IPS-15b (cell line): ENCODE measurements around the gene UBL3.

Source experiments
- H3K27me3 ChIP-seq: one replicate; pipeline ENCODE4 v1.6.1; 2013; ENCODE audit warnings: low read length; ENCODE audit not compliant: control insufficient read depth, insufficient read depth
- H3K36me3 ChIP-seq: one replicate; pipeline ENCODE4 v1.6.1; 2013; ENCODE audit warnings: low read length; ENCODE audit not compliant: control insufficient read depth, insufficient read depth
- H3K4me1 ChIP-seq: one replicate; pipeline ENCODE4 v1.6.1; 2013; ENCODE audit warnings: mild to moderate bottlenecking, low read length; ENCODE audit not compliant: control insufficient read depth, insufficient read depth
- H3K4me3 ChIP-seq: one replicate; pipeline ENCODE4 v1.5.1; 2013; ENCODE audit warnings: low read depth, low read length
- H3K9ac ChIP-seq: one replicate; pipeline ENCODE4 v1.6.1; 2013; ENCODE audit warnings: low read depth, mild to moderate bottlenecking, low read length
- H3K9me3 ChIP-seq: one replicate; pipeline ENCODE4 v1.6.1; 2013; ENCODE audit warnings: mild to moderate bottlenecking, low read length; ENCODE audit not compliant: control insufficient read depth, insufficient read depth

The UBL3 gene

DNA sequence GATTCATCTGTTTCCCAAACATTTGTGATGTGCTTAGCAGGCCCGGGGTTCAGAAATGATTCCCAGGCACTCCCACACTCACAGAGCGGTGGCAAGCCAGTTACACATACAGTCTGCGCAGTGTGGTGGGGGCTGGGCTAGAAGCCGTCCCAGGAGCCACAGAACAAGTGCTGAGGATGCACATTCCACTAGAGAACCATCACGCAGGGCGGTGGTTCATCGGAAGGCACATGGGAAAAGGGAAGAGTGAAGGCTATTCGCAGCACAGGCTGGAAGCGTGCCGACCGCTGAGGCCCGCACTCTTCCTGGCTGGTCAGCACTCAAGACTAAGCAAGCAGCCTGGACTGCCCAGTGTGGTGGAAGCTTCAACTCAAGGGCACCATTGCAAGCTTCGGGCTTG is 128.7 kb downstream of the UBL3 start:
- no peaks in the 10 kb centered on the region for H3K9me3 ChIP-seq
- no peaks in the 10 kb centered on the region for H3K36me3 ChIP-seq
- H3K27me3 ChIP-seq, result no peaks in the 10 kb centered on the region
- H3K4me1 ChIP-seq, result no peaks in the 10 kb centered on the region
- H3K9ac ChIP-seq, result no peak overlapping the region
- no peak overlapping the region for H3K4me3 ChIP-seq

DNA sequence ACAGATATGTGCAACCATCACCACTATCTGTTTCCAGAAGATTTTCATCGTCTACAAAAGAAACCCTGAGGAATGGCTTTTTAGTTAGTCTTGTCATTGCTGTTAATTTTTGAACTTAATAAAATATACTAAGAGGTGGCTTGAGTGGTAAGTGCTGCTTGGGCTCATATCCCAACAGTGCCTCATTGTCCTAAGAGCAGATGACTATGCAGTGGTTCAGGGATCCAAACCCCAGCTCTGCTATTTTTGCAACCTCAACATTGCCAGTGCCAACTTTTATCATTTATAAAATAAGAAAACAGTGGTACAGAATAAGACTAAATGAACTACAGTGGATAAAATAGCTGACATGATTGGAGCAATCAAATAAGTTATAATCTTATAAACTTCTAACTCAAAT is 131.7 kb downstream of the UBL3 start:
- no peak overlapping the region for H3K4me3 ChIP-seq
- H3K27me3 ChIP-seq, result no peaks in the 10 kb centered on the region
- H3K9ac ChIP-seq, result no peak overlapping the region
- H3K4me1 ChIP-seq, result no peaks in the 10 kb centered on the region
- no peaks in the 10 kb centered on the region for H3K9me3 ChIP-seq
- H3K36me3 ChIP-seq, result no peaks in the 10 kb centered on the region

DNA sequence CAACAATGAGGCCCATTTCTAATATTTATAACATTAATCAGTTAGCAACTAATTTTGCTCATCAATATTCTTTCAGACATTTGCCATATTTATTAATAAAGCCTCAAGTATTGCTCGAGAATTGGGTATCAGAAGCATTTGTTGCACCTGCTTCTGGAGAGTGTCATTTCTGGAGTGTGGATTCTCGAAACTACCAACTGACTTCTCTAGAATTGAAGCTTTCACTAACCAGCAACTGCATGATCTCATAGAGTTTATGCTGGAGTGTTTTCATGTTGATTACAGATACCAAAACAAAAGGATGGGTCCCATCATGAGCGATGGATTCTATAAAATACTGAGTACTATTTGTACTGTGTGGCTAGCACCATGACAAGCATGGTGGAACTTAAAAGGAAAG is 133.9 kb downstream of the UBL3 start:
- Histone ChIP-seq H3K4me3 (no peak overlapping the region), H3K36me3 (no peaks in the 10 kb centered on the region), H3K27me3 (no peaks in the 10 kb centered on the region)

More for the DNA sequence above, 133.9 kb downstream of the UBL3 start:
- H3K4me1 ChIP-seq, result no peaks in the 10 kb centered on the region
- H3K9ac ChIP-seq, result no peak overlapping the region
- H3K9me3 ChIP-seq, result no peaks in the 10 kb centered on the region
